ENCODE measurements around the gene BCHE. TPM values are rescaled to one million over a fixed set of nuclear protein-coding genes. Genes with fewer than 3 reads are reported as not detected.

The BCHE gene
- total RNA-seq, 4 donors from 2014 or later, result 0.44 to 3.1 (median 1.1) TPM

- TF ChIP-seq, protein P1, sequence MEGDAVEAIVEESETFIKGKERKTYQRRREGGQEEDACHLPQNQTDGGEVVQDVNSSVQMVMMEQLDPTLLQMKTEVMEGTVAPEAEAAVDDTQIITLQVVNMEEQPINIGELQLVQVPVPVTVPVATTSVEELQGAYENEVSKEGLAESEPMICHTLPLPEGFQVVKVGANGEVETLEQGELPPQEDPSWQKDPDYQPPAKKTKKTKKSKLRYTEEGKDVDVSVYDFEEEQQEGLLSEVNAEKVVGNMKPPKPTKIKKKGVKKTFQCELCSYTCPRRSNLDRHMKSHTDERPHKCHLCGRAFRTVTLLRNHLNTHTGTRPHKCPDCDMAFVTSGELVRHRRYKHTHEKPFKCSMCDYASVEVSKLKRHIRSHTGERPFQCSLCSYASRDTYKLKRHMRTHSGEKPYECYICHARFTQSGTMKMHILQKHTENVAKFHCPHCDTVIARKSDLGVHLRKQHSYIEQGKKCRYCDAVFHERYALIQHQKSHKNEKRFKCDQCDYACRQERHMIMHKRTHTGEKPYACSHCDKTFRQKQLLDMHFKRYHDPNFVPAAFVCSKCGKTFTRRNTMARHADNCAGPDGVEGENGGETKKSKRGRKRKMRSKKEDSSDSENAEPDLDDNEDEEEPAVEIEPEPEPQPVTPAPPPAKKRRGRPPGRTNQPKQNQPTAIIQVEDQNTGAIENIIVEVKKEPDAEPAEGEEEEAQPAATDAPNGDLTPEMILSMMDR (IDR thresholded peaks at IDR 0.05; ENCODE audit: low read depth), result no peak
Observed at GRCh38 chr3:165799026-165799425, 38.2 kb downstream of the BCHE start.

DNA sequence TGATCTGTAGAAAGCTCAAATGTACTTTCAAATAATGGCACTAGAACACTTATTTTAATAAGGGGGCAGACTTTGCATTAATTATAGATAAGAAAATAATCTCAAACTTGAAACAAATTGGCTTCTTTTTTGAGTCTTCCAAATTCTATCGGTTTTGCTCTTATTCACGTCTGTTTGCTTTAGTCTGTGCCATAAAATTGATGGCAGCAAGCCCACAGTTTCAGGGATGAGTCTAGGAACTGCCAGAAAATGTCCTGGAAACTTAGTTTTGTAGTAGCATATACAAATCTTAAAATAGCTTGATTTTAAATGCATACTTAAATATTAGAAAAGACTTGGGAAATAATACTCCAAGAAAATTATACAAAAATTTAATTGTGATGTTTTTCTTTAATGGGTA lies 39.7 kb downstream of the BCHE start:
- TF ChIP-seq, protein P1 (IDR thresholded peaks at IDR 0.05; ENCODE audit: low read depth), result no peak

DNA sequence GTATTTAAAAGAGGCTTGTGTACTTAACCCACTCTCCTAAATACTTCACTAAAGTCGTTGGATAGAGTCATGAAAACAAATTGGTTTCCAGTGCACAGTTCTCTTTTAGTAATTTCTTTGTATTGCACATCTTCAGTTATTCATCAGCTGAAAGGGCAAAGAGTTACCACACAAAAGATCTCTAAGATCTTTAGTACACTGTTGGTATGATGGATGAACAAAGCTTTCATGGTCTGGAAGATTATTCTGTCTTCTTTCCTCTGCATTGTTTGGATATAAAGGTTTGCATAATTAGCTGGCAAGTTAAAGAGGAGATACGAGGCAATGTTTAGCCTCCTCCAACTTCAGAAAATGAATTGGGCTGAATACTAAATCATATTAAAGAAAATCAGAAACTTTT lies 40.5 kb downstream of the BCHE start:
- TF ChIP-seq, protein P1 (IDR thresholded peaks at IDR 0.05; ENCODE audit: low read depth), result no peak

GRCh38 chr3:165788531-165788930 lies 48.7 kb downstream of the BCHE start:
- TF ChIP-seq, protein P1 (IDR thresholded peaks at IDR 0.05; ENCODE audit: low read depth), result no peak

GRCh38 chr3:165786013-165786412 lies 51.2 kb downstream of the BCHE start:
- TF ChIP-seq, protein P1 (IDR thresholded peaks at IDR 0.05; ENCODE audit: low read depth), result no peak

DNA sequence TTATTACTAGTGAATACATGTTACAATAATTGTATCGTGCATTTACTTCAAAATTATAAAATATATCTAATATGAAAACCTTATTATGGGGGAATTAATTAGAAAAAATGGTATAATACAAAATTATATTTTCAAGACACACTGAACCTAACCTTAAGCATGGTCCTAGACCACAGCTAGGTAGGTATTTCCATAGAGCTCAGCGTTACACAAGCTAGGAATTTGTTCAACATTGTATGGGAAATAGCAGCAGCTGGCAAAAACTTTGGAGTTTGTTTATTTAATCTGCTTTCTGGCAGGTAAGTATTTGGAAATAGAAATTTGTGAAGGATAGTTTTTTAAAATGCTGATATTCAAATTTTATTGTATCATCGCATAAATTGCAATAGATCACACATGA lies 52.9 kb downstream of the BCHE start:
- TF ChIP-seq, protein P1 (IDR thresholded peaks at IDR 0.05; ENCODE audit: low read depth), result no peak

DNA sequence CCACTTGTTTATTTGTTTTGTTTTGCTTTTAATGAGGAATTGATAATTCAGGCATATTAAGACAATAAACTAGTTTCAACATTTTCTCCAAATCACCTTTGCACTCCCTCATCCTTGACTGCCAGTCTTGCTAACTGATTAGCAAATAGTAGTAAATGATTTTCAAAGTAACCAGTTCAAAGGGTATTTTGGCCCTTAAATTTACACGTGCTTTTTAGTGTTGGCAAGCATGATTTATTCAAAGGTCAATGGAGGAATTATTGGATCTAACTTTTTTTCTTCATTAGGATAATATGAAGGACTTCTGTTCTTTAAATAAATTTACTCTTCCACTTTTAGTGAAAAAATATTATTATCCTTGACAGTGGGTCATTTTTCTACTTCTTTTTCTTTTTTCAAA lies 53.8 kb downstream of the BCHE start:
- TF ChIP-seq, protein P1 (IDR thresholded peaks at IDR 0.05; ENCODE audit: low read depth), result no peak
